ENCODE data around the gene PPP1R8.

GRCh38 chr1:27833470-27833869 is 2.9 kb downstream of the PPP1R8 start:
- TF ChIP-seq, protein P1, sequence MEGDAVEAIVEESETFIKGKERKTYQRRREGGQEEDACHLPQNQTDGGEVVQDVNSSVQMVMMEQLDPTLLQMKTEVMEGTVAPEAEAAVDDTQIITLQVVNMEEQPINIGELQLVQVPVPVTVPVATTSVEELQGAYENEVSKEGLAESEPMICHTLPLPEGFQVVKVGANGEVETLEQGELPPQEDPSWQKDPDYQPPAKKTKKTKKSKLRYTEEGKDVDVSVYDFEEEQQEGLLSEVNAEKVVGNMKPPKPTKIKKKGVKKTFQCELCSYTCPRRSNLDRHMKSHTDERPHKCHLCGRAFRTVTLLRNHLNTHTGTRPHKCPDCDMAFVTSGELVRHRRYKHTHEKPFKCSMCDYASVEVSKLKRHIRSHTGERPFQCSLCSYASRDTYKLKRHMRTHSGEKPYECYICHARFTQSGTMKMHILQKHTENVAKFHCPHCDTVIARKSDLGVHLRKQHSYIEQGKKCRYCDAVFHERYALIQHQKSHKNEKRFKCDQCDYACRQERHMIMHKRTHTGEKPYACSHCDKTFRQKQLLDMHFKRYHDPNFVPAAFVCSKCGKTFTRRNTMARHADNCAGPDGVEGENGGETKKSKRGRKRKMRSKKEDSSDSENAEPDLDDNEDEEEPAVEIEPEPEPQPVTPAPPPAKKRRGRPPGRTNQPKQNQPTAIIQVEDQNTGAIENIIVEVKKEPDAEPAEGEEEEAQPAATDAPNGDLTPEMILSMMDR (IDR thresholded peaks at IDR 0.05; ENCODE audit: low read depth, low read length) = no peak
- no peak for TF ChIP-seq EZH2phosphoT487 (IDR thresholded peaks at IDR 0.05; ENCODE audit: low read depth)

Measured in OCI-LY3 (cell line).